GM12801 (cell line): ENCODE measurements around the gene ZIC5.

ENCODE experiments used
- TF ChIP-seq, protein P1 (sequence below): IDR thresholded peaks from one replicate; pipeline ENCODE4 v1.5.1; 2011; ENCODE audit warnings: control low read depth; ENCODE audit not compliant: insufficient read length; ENCODE audit errors: extremely low read depth

Gene ZIC5

DNA sequence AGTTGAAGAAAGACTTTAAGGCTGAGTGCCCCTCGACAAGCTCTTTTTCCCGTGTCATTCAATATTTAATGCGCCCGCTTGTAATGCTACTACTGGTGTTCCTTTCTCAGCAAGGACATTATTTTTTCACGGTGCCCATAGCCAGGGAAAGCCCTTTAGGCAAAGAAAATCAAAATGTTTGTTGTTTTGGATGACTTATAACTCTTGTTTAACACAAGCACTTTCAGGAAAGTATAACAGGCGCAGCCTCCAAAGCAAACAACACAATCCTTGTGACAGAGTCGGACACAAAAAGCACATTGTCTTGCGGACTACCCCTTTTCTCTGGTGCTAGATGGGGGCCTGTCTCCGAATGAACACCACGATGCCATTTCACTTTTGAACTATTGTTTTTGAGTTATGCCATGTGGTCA lies 12.4 kb downstream of the ZIC5 start:
- TF ChIP-seq, protein P1, sequence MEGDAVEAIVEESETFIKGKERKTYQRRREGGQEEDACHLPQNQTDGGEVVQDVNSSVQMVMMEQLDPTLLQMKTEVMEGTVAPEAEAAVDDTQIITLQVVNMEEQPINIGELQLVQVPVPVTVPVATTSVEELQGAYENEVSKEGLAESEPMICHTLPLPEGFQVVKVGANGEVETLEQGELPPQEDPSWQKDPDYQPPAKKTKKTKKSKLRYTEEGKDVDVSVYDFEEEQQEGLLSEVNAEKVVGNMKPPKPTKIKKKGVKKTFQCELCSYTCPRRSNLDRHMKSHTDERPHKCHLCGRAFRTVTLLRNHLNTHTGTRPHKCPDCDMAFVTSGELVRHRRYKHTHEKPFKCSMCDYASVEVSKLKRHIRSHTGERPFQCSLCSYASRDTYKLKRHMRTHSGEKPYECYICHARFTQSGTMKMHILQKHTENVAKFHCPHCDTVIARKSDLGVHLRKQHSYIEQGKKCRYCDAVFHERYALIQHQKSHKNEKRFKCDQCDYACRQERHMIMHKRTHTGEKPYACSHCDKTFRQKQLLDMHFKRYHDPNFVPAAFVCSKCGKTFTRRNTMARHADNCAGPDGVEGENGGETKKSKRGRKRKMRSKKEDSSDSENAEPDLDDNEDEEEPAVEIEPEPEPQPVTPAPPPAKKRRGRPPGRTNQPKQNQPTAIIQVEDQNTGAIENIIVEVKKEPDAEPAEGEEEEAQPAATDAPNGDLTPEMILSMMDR, result no peak

- TF ChIP-seq, protein P1, result no peak
These were observed 13.0 kb downstream of the ZIC5 start for GRCh38 chr13:99958406-99959126.

GRCh38 chr13:99956473-99957349 lies 14.9 kb downstream of the ZIC5 start:
- TF ChIP-seq, protein P1, result no peak

DNA sequence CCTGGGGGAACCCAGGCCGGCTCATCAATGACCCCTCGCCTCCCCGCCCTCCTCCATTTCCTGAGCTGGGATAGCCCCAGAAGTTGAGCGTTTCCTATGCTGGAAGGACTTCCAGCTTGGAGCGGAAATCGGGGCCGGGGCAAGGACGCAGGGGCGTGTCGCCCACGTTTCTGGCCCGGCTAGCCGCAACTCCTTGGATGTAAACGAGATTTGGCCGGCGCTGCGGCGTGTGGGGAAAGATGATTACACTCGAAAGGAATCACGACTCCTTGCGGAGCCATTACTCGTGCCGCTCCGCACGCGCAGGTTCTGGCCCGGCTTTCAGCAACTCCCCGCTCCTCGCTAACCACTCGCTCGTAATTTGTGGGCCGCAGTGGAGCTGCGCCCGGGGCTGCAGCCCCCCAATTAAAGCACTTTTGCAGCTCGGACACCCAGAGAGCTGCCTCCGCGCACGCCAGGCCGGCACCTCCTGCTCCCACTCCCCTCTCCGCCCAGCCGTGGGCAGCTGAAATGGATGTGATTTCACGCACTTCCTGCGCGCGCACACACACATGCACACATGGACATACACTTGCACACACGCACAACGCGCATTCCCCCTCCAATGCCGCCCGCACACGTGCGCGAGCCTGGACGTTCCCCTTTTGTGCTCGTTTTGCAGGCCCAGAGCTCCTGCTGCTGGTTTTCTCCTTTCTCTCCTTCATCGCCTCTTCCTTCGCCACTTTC lies 15.7 kb downstream of the ZIC5 start:
- TF ChIP-seq, protein P1, result no peak

DNA sequence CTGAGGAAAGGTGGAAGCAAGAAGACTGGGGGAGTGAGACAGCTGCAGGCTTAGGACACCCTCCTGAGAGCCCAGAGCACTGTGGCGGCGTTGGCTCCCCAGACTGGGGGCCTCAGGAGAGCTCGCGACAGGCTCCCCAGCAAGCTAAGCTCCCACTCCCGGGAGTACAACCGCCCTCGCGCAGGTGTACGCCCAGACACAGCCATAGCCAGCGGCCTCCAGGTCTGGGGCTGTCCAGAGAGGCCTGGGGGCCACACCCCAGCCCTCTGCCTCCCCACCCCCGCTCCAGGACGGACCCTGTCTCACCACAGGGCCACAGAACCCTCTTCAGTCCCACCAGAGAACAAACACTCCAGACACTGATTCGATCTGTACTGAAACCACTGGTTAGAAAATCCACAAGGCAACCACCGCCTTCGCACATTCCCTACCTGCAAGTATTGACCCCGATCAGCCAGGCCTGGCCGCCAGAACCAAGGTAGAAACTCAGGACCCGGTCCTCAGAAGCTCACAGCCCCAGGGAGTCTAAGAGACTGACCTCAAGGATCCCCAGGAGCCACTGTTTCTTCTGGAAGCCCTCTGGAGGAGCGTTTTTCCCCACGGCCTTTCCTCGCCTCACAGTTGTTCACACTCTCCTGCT lies 16.3 kb downstream of the ZIC5 start:
- TF ChIP-seq, protein P1, result no peak

DNA sequence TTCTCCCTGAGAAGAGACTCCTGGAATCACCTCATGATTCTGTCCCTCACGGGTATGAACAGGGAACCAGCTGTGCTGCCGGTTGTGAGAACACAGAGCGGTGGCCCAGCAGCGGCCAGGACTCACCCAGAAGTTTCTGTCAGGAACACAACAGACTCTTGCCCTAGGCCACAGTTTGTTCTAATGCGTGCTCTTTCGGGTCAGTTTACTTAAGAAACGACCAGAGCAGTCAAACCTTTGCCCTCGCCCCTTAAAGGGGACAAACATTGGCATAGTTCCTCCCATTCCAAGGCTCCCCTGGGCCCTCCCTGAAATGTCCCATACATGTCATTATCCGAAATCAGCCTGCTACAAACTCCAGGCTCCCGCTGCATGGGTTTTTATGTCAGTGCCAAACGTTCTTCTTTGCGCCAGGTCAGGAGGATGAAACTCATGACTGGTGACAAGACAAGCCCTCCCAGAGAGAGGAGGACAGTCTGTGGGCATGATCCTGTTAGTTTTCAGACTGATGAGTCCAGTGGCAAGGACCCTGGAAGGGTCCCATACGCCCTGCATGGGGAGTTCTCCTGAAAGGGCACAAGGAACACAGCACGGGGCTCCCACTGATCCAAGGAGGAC lies 18.3 kb downstream of the ZIC5 start:
- TF ChIP-seq, protein P1, result no peak
